ENCODE results near the gene TMOD4. TPM values are rescaled to one million over a fixed set of nuclear protein-coding genes. Genes with fewer than 3 reads are reported as not detected.
"Not testable (repeated sequence)": the region's sequence is repeated elsewhere in the genome, so short reads cannot be mapped to it uniquely, and the experiment has no call there.

TMOD4 gene
- total RNA-seq, 4 donors from 2014 or later = 10.7 TPM; not detected in 3

DNA sequence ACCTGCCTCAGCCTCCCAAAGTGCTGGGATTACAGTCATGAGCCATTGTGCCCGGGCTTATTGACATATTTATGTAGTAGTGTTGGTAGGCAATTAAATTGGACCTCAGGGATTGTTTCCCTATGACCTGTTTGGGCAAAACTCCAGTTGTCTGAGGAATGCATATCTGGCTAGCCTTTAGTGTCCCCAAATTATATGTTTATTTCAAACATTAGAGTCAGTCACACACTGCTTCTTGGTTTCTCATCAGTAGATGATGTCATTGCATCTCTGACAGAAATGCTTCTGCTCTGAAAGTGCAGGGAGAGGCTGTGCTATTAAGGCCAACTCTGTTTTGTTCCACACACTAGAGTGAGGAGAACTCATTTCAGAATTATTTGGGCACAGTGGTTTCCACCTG is 35.0 kb upstream of the TMOD4 start:
- Histone ChIP-seq H3K4me1 (peaks cover 0 to 5% (median 0%) of the 10 kb centered on the region in 4 donors), H3K27me3 (no peaks in the 10 kb centered on the region), H3K27ac (no peak overlapping the region), H3K9me3 (no peaks in the 10 kb centered on the region), H3K36me3 (peaks cover 0 to 56% (median 0%) of the 10 kb centered on the region in 3 donors), H3K4me3 (no peak overlapping the region)
- no peak for DNase-seq
- no peak for TF ChIP-seq POLR2A (IDR thresholded peaks at IDR 0.05)
- TF ChIP-seq, protein P1, sequence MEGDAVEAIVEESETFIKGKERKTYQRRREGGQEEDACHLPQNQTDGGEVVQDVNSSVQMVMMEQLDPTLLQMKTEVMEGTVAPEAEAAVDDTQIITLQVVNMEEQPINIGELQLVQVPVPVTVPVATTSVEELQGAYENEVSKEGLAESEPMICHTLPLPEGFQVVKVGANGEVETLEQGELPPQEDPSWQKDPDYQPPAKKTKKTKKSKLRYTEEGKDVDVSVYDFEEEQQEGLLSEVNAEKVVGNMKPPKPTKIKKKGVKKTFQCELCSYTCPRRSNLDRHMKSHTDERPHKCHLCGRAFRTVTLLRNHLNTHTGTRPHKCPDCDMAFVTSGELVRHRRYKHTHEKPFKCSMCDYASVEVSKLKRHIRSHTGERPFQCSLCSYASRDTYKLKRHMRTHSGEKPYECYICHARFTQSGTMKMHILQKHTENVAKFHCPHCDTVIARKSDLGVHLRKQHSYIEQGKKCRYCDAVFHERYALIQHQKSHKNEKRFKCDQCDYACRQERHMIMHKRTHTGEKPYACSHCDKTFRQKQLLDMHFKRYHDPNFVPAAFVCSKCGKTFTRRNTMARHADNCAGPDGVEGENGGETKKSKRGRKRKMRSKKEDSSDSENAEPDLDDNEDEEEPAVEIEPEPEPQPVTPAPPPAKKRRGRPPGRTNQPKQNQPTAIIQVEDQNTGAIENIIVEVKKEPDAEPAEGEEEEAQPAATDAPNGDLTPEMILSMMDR (IDR thresholded peaks at IDR 0.05) = no peak

DNA sequence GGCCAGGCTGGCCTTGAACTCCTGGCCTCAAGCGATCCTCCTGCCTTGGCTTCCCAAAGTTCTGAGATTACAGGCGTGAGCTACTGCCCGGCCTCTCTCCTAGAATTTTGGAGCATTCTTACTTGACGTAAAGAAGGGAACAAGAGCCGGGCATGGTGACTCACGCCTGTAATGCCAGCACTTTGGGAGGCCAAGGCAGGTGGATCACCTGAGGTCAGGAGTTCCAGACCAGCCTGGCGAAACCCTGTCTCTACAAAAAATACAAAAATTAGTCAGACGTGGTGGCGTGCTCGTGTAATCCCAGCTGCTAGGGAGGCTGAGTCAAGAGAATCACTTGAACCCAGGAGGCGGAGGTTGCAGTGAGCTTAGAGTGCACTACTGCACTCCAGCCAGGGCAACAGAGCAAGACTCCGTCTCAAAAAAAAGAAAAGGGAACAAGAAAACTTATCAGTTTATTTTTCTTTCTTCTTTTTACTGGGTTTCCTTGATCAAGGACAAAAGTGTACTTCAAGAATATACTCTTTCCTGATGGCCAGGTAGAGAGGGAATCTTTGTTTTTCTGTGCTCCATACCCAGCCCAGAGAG is 29.7 kb upstream of the TMOD4 start:
- not testable (repeated sequence) for H3K27me3 ChIP-seq, H3K9me3 ChIP-seq, H3K4me3 ChIP-seq, H3K27ac ChIP-seq, DNase-seq
- Histone ChIP-seq H3K4me1 (peaks cover 0 to 21% (median 4%) of the 10 kb centered on the region in 4 donors), H3K36me3 (peaks cover 0 to 56% (median 0%) of the 10 kb centered on the region in 3 donors)

DNA sequence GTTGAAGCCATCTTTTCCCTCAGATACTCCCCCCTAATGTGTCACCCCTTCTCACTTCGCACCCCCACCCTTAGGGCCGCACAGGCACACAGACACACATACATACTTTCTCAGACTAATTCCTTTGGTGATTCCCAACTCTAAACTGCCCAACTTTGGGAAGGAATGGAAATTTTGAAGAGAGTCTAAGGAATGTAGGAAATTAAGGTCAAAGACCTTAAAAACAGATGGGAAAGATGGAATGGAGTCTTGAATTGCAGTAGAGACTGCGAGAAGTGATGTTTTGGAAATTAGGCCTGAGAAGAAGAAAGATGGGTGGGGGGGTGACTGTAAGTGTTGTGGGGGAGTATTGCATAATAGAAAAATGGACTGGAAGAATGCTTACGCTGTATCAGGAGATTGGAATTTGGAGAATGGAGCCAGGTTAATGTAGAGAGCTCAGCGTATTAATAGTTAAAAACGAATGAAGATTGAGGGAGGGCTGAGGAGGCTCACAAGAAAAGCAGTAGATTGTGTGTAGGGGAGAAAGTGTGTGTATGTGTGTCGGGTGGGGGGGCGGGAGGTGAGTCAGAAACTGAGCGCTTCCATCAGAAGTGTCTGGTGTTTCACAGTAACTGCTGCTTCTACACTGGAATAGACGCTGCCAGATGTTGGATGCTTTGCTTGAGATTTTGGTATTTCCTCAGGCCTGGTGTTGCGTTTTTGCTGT is 24.2 kb upstream of the TMOD4 start:
- Histone ChIP-seq H3K4me1 (peaks cover 0 to 43% (median 10%) of the 10 kb centered on the region in 4 donors), H3K36me3 (peaks cover 0 to 17% (median 0%) of the 10 kb centered on the region in 3 donors), H3K4me3 (peak overlapping the region; percentile 70 to 78 (median 72)), H3K27ac (peak overlapping the region; percentile 32 to 92 (median 88)), H3K27me3 (no peaks in the 10 kb centered on the region), H3K9me3 (no peaks in the 10 kb centered on the region)
- TF ChIP-seq, protein P1 (IDR thresholded peaks at IDR 0.05) = no peak
- no peak for TF ChIP-seq POLR2A (IDR thresholded peaks at IDR 0.05)
- no peak for DNase-seq

DNA sequence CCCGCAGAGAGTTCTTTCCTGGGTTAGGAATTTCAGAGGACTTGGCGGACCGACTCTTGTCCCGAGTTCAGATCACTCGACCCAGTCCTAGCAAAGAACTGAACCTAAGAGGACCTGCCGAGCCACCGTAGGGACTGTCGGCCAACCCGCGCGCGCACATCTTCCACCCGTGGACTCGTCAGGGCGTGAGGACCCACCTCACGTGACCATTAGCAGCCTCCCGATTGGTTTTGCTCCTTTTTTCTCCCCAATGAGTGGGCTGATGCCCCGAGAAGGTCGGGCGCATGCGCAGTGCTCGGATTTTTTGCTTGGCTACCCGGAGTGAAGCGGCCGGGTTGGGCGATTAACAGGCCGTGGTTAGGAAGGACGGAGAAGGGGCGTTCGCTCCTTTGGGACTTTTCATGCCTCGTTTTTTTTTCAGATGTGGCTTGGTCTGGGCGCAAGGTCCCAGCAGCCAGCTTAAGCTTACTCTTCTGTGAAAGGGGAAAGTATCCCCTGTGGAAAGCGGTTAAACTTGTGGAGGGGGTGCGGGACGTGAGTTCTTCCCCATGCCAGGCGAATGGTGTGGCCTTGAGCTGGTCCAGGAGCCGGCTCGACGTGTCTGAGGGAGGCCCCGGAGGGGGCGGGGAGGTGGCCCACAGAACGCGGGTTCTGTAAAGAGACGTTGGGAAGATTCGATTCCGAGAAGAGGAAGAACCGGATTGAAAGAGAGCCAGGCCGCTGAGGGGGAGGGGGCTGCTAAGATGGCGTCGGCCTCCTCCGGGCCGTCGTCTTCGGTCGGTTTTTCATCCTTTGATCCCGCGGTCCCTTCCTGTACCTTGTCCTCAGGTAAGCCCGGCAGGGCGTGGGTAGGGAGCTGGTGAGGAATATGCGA is 22.7 kb upstream of the TMOD4 start, which contains the start of gene PIP5K1A:
TSS of gene PIP5K1A (plus strand) at position 299 of the 874 bp plus-strand sequence. CDS start at position 744, 445 bp downstream.
- peaks cover 0 to 43% (median 10%) of the 10 kb centered on the region in 4 donors for H3K4me1 ChIP-seq
- no peaks in the 10 kb centered on the region for H3K27me3 ChIP-seq
- H3K27ac ChIP-seq = peak within 1 kb of the TSS; percentile 86 to 94 (median 90)
- peak within 1 kb of the TSS; percentile 70 to 78 (median 72) for H3K4me3 ChIP-seq
- TF ChIP-seq POLR2A (IDR thresholded peaks at IDR 0.05) = peak; percentile 72 to 78
- TF ChIP-seq, protein P1 (IDR thresholded peaks at IDR 0.05) = no peak
- DNase-seq = peak; percentile 98 to 99 (median 98)
- H3K9me3 ChIP-seq = no peaks in the 10 kb centered on the region
- peaks cover 0 to 12% (median 0%) of the 10 kb centered on the region in 3 donors for H3K36me3 ChIP-seq

DNA sequence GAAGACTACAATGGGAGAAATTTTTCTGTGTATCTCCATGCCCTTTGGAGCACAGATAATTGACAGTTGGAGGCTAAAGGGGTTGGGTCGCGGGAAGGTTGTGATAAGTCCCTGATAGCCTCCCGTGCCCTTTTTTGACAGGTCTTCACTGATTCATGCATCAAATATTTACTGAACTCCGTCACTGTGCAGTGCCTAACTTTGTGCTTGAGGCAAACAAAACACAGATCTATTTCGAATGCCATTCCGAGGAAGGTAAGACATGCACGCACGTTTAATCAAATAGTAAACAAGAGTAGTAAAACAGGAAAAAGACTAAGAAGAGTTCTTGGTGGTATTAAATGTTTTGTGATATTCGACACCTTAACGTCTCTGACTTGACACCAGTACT is 22.1 kb upstream of the TMOD4 start:
- Histone ChIP-seq H3K4me1 (peaks cover 0 to 41% (median 10%) of the 10 kb centered on the region in 4 donors), H3K27me3 (no peaks in the 10 kb centered on the region)
- peak in 1 of 3 donors; percentile 56 for DNase-seq

More for the DNA sequence above, 22.1 kb upstream of the TMOD4 start:
- Histone ChIP-seq H3K9me3 (no peaks in the 10 kb centered on the region), H3K4me3 (peak overlapping the region; percentile 70 to 78 (median 72)), H3K36me3 (peaks cover 0 to 7% (median 0%) of the 10 kb centered on the region in 3 donors), H3K27ac (peak overlapping the region; percentile 86 to 94 (median 90))
- TF ChIP-seq, protein P1 (IDR thresholded peaks at IDR 0.05) = no peak
- TF ChIP-seq POLR2A (IDR thresholded peaks at IDR 0.05) = no peak
